Subcutaneous abdominal adipose tissue (tissue), 5 donors: Measurements from ENCODE around the gene KCNN2.

ENCODE experiments used
- H3K27ac ChIP-seq: one replicate; pipeline ENCODE4 v1.7.0; 2013; ENCODE audit warnings: low read depth, mild to moderate bottlenecking, inconsistent platforms, low read length, moderate library complexity
- H3K27me3 ChIP-seq, 5 donors: one replicate each; pipeline ENCODE4 v1.7.0; 2013; ENCODE audit warnings: low read length in 5 of 5, inconsistent platforms in 1 of 5; ENCODE audit not compliant: control insufficient read depth in 5 of 5, insufficient read depth in 4 of 5
- H3K36me3 ChIP-seq, 5 donors: one replicate each; pipeline ENCODE4 v1.7.0; 2013; ENCODE audit warnings: low read length in 5 of 5; ENCODE audit not compliant: control insufficient read depth in 5 of 5, insufficient read depth in 5 of 5
- H3K4me1 ChIP-seq, 5 donors: one replicate each; pipeline ENCODE4 v1.7.0; 2013; ENCODE audit warnings: low read length in 5 of 5, mild to moderate bottlenecking in 3 of 5, moderate library complexity in 1 of 5; ENCODE audit not compliant: control insufficient read depth in 5 of 5, insufficient read depth in 5 of 5
- H3K4me3 ChIP-seq, 5 donors: one replicate each; pipeline ENCODE4 v1.7.0; 2013; ENCODE audit warnings: low read length in 5 of 5, low read depth in 1 of 5
- H3K9ac ChIP-seq, 5 donors: one replicate each; pipeline ENCODE4 v1.7.0; 2013; ENCODE audit warnings: low read length in 5 of 5, mild to moderate bottlenecking in 4 of 5, moderate library complexity in 3 of 5
- H3K9me3 ChIP-seq, 5 donors: one replicate each; pipeline ENCODE4 v1.7.0; 2013; ENCODE audit warnings: low read length in 5 of 5; ENCODE audit not compliant: control insufficient read depth in 5 of 5
- donor health status: healthy.
- donor health status: healthy.
- donor health status: healthy.
- donor health status: healthy.
- donor health status: healthy.

Gene KCNN2

DNA sequence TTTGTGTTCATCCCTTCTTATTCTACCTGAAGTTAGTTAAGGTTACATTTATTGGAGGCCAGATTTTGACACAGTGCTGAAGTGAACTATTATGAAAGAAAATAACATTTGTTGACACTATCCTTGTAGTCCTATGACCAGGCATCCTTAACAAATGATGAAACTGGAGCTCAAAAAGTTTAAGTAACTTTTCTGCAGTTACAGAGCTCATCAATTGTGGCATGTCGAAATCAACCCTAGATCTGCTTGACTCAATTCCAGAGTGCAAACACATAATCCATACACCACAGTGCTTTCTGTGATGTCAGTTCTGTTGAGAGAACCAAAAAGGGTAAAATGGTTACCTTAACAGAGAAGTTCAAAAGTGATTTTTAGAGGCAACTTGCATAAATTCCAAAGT, 28.6 kb downstream of the KCNN2 start:
- Histone ChIP-seq H3K27me3 (no peaks in the 10 kb centered on the region), H3K9ac (no peak overlapping the region), H3K36me3 (no peaks in the 10 kb centered on the region), H3K4me1 (no peaks in the 10 kb centered on the region), H3K9me3 (no peaks in the 10 kb centered on the region), H3K4me3 (no peak overlapping the region), H3K27ac (no peak overlapping the region)

DNA sequence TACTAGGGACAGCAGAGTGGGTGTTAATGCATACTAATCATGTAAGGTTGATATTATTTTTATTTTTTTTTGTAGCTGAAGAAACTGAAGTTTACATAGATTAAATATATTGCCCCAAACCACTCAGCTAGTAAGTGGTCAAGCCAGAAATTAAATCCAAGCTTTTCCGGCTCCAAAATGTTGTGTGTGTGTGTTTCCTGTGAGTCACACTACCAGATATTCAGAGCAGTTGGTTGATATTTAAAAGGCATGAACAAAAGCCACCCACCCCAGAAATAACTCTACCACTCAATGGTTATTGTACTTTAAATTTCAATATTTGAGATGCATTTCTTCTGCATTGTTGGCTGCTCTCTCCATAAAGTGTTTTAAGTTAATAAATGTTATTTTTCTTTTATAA, 29.5 kb downstream of the KCNN2 start:
- no peaks in the 10 kb centered on the region for H3K27me3 ChIP-seq
- no peak overlapping the region for H3K4me3 ChIP-seq
- no peak overlapping the region for H3K9ac ChIP-seq
- no peak overlapping the region for H3K27ac ChIP-seq
- H3K4me1 ChIP-seq = no peaks in the 10 kb centered on the region
- H3K36me3 ChIP-seq = no peaks in the 10 kb centered on the region
- no peaks in the 10 kb centered on the region for H3K9me3 ChIP-seq

DNA sequence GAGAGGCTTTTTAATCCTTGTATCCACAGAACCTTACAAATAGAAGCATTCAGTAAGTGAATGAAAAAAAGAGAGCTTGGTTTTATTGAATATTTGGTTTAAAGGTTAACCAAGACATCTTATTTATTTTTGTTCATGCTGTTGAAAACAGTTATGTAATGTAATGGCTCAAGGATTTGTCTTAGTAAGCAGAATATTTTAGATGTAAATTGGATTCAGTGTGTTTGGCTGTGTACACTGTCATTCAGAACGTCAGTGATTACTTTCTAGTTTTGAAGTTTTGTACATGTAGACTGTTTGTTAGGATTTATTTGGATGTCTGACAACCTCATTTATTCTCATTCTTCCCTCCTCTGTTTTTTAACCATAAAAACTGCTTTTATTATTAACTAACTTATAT, 31.3 kb downstream of the KCNN2 start:
- no peaks in the 10 kb centered on the region for H3K4me1 ChIP-seq
- no peak overlapping the region for H3K9ac ChIP-seq
- no peaks in the 10 kb centered on the region for H3K36me3 ChIP-seq
- H3K9me3 ChIP-seq = peaks cover 0 to 2% (median 0%) of the 10 kb centered on the region in 5 donors
- H3K27me3 ChIP-seq = no peaks in the 10 kb centered on the region
- H3K27ac ChIP-seq = no peak overlapping the region
- H3K4me3 ChIP-seq = no peak overlapping the region

DNA sequence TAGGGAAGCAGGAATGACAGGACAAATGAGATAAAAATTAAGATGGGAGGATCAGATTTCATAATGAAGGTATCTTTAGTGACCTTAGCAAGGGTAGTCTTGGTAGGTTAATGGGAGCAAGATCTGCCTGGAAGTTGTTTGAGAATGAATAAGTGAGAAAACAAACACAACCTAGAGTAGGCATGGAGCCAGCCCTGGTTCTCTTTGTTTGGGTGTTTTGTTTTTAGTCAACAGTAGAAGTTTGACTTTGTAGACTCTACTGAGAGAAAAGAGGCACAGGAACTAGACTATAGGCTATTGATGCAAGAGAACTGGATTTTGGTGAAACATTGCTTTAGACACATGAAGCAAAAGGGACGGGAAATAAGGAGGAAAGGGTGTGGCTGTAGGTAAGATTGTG, 40.3 kb downstream of the KCNN2 start:
- Histone ChIP-seq H3K36me3 (no peaks in the 10 kb centered on the region), H3K4me1 (no peaks in the 10 kb centered on the region), H3K4me3 (no peak overlapping the region), H3K9me3 (peaks cover 0 to 3% (median 0%) of the 10 kb centered on the region in 5 donors), H3K27ac (no peak overlapping the region), H3K27me3 (no peaks in the 10 kb centered on the region), H3K9ac (no peak overlapping the region)

DNA sequence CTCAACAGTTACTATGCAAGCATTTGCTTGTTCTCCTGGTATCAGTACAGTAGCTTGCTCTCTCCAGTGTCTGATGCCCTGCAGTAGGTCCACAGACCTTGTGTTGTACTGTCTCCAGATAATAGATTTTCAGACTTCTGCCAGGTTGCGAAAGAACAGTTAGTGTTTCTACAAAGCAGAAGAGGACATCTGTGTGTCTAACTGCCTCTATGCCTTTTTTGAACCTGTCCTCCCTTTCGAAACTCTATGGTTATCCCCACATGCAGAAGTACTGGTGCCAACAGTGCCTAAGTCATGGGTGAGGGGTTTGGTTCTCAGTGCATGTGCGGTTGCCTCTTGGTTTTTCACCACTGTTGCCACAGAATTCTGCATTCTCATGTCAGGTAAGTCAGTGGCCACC, 45.9 kb downstream of the KCNN2 start:
- H3K9ac ChIP-seq = no peak overlapping the region
- no peak overlapping the region for H3K27ac ChIP-seq
- no peaks in the 10 kb centered on the region for H3K9me3 ChIP-seq
- no peak overlapping the region for H3K4me3 ChIP-seq
- H3K27me3 ChIP-seq = no peaks in the 10 kb centered on the region
- H3K4me1 ChIP-seq = no peaks in the 10 kb centered on the region
- no peaks in the 10 kb centered on the region for H3K36me3 ChIP-seq

DNA sequence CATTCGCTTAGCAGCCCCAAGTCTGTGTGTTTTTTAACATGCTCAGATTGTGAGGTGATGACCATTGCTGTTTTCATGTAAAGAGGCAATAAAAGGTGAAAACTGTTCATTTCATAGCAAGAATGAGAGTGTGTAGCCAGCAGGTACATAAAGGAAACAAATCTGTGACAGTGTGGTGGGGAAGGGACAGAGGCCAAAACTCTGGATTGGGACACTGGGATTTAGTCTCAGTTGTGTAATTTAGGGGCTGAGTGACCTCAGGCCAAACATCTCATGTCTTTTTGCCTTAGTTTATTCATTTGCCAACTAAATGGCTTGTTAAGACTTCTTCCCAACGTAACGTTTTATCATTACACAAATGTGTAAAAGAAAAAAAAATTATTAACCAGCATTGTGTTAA, 47.0 kb downstream of the KCNN2 start:
- Histone ChIP-seq H3K27me3 (no peaks in the 10 kb centered on the region), H3K4me3 (no peak overlapping the region), H3K36me3 (no peaks in the 10 kb centered on the region), H3K9ac (no peak overlapping the region), H3K27ac (no peak overlapping the region), H3K4me1 (no peaks in the 10 kb centered on the region), H3K9me3 (no peaks in the 10 kb centered on the region)

DNA sequence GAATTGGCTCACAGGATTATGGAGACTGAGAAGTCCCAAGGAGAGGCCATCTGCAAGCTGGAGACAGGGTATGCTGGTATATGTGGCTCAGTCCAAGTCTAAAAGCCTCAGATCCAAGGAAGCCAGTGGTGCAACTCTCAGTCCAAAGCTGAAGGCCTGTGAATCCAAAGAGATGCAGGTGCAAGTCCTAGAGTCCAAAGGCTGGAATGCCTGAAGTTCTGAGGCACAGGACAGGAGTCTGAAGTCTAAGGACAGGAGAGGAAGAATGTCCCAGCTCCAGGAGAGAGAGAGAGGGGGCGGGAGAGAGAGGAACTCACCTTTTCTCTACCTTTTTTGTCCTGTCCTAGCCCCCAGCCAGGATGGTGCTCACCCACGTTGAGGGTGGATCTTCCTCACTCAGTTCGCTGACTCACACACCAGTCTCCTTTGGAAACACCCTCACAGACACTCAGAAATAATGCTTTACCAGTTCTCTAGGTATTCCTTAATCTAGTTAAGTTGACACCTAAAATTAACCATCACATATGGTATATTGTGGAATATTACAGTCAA, 49.6 kb downstream of the KCNN2 start:
- Histone ChIP-seq H3K4me1 (no peaks in the 10 kb centered on the region), H3K4me3 (no peak overlapping the region), H3K9me3 (no peaks in the 10 kb centered on the region), H3K9ac (no peak overlapping the region), H3K27ac (no peak overlapping the region), H3K36me3 (no peaks in the 10 kb centered on the region), H3K27me3 (no peaks in the 10 kb centered on the region)

DNA sequence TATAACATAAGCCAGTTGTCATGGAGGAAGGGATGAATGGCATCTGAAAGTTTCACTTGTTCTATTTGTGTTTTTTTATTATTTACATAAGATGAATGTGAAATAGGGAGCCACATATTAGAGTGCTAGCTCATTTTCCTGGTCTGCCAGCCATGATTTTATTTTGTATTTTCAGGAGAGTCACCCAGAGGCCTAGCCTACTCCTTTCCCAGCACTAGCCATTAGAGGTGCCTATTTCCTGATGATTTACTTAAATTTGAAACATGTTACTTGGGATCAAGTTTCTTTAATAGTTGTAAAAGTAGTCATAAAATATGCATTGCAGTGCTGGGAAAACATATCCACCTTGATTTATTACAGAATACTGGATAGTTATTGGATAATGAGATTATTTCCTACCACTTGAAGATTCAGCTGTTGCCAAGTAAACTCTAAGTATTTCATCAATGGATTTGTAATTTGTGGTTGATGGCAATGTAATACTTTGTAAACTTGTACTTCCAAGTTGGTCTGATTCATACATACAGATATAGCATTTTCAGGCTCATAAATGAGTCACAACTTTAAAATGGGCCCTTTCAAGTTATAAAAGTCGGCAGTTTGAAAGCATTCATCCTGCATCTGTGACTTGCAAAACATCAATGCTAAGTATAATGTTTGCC, 50.8 kb downstream of the KCNN2 start:
- Histone ChIP-seq H3K27ac (no peak overlapping the region), H3K36me3 (no peaks in the 10 kb centered on the region), H3K4me3 (no peak overlapping the region), H3K9me3 (no peaks in the 10 kb centered on the region), H3K27me3 (no peaks in the 10 kb centered on the region), H3K4me1 (no peaks in the 10 kb centered on the region), H3K9ac (no peak overlapping the region)

DNA sequence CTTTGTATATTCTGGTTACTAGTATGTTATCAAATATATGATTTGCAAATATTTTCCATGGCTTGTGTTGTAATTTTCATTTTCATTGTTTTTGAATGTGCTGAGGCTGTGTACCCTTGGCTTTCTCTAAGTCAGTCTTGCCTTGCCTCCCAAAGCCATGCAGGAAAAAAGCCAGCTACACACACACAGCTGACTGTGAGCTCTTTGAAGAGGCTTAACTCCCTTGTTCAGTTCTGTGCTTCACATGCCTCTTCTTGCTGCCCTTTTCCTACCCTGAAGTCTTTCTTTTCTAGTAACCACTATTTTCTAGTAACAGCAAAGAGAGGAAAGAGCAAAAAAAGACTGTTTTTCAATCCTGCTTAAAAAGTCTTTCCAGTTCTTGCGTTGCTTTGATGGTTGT, 53.9 kb downstream of the KCNN2 start:
- H3K27ac ChIP-seq = no peak overlapping the region
- H3K9ac ChIP-seq = no peak overlapping the region
- H3K36me3 ChIP-seq = no peaks in the 10 kb centered on the region
- no peaks in the 10 kb centered on the region for H3K9me3 ChIP-seq
- no peaks in the 10 kb centered on the region for H3K27me3 ChIP-seq
- H3K4me1 ChIP-seq = no peaks in the 10 kb centered on the region
- no peak overlapping the region for H3K4me3 ChIP-seq

DNA sequence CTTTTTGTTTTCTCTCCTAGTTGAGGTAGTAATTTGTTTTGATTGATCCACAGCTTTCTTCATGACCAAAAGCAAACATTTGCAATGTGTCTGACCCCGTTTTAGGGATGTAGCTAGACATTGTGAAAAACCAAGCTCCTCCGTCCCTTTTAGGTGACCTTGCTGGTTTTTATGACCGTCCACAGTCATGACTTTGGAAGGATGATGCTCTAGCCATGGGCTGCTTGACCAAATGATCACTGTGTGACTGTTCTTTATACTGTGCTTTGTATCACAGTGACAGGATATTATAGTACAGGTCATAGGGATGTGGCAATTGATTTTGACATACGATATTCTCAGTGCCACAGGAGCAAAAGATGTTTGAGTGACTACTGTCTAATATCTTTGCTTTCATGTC, 54.4 kb downstream of the KCNN2 start:
- Histone ChIP-seq H3K4me1 (no peaks in the 10 kb centered on the region), H3K36me3 (no peaks in the 10 kb centered on the region), H3K9ac (no peak overlapping the region), H3K9me3 (no peaks in the 10 kb centered on the region), H3K4me3 (no peak overlapping the region), H3K27me3 (no peaks in the 10 kb centered on the region), H3K27ac (no peak overlapping the region)
